Adrenal gland (tissue), 12 donors: ENCODE measurements around the gene SGSM1. TPM values are rescaled to one million over a fixed set of nuclear protein-coding genes. Genes with fewer than 3 reads are reported as not detected.

ENCODE experiments used
- DNase-seq, 7 donors: peaks; one replicate each; pipeline ENCODE4 v3.0.0-alpha.2; 2019 to 2020
- H3K27ac ChIP-seq, 5 donors: fragments of 200-600 bp; sonication (generic) in 4 of 5; 1 replicate in 3 of 5; 2 replicates in 2 of 5; pipeline versions ENCODE4 v1.5.1 to v1.8.0; 2016 to 2020; ENCODE audit warnings: mild to moderate bottlenecking in 1 of 5
- H3K27me3 ChIP-seq: fragments of 200-600 bp; 2 replicates; pipeline ENCODE4 v1.8.0; 2021
- H3K36me3 ChIP-seq, 2 donors: fragments of 200-600 bp; replicated peaks in 1 of 2; 1 replicate in 1 of 2; 2 replicates in 1 of 2; pipeline versions ENCODE4 v1.5.1 to v1.8.0; 2018 to 2022
- H3K4me1 ChIP-seq, 2 donors: fragments of 200-600 bp; replicated peaks in 1 of 2; 1 replicate in 1 of 2; 2 replicates in 1 of 2; pipeline versions ENCODE4 v1.5.1 to v1.8.0; 2018 to 2021
- H3K4me3 ChIP-seq, 4 donors: fragments of 200-600 bp; sonication (generic) in 3 of 4; one replicate each; pipeline ENCODE4 v1.5.1; 2016 to 2018
- H3K9me3 ChIP-seq, 3 donors: fragments of 200-600 bp; sonication (generic) in 1 of 3; replicated peaks in 1 of 3; 1 replicate in 2 of 3; 2 replicates in 1 of 3; pipeline versions ENCODE4 v1.5.1 to v1.8.0; 2016 to 2021
- POLR2A ChIP-seq, 2 donors: fragments of 450-650 bp; IDR thresholded peaks; one replicate each; pipeline ENCODE4 v1.6.1; 2017; ENCODE audit warnings: antibody characterized with exemption in 2 of 2, mild to moderate bottlenecking in 2 of 2, moderate library complexity in 1 of 2
- WGBS, 4 donors: extraction: QIAGEN DNeasy Blood & Tissue Kit in 2 of 4; methylation state at CpG; one replicate each; pipeline versions ENCODE4 v1.1.5 to v1.1.7; 2013 to 2017; 5-methylcytosine and 5-hydroxymethylcytosine counted together
- intact Hi-C, 2 donors: fragments of 100-400 bp; cut with DNase I; formaldehyde crosslinking; loops; one replicate each; pipeline versions ENCODE4 v1.14.1 to v1.15.0; 2022 to 2023
- polyA plus RNA-seq, 3 donors: library from polyadenylated mRNA; stranded (reverse); fragments of 200-250 nt in 2 of 3; fragments of 350-450 nt in 1 of 3; fragmentation: Illumina TruSeq in 1 of 3; extraction: RNeasy Lipid Tissue Mini Kit (QIAGEN cat#74804) in 1 of 3; gene quantifications; one replicate each; pipeline ENCODE4 v1.2.3, GENCODE V29; 2013 to 2014
- total RNA-seq, 9 donors: library from RNA; depleted of rRNA in 4 of 9; stranded (reverse); fragments of >200 nt in 4 of 9; fragments of 120-200 nt in 1 of 9; fragmentation: NEBNext Ultra II Directional in 1 of 9; extraction: Animal tissue kit (Norgen Biotek cat#: 25700) in 1 of 9; gene quantifications; one replicate each; pipeline versions ENCODE4 v1.1.0 to v1.2.4, GENCODE V29; 2013 to 2023
- TF ChIP-seq, protein P1 (sequence below), 6 experiments: fragments of 450-650 bp in 4 of 6; fragments of 200-600 bp in 2 of 6; sonication (generic) in 1 of 6; IDR thresholded peaks; 1 replicate in 5 of 6; 2 replicates in 1 of 6; pipeline versions ENCODE4 v1.5.1 to v1.8.0; 2016 to 2021; ENCODE audit warnings: antibody characterized with exemption in 6 of 6, mild to moderate bottlenecking in 2 of 6, moderate library complexity in 1 of 6
- donor health status: healthy with polysubstance abuse.
- donor health status: Bipolar disorder and iron deficiency.
- donor health status: DM: yes; HTN: yes; CAD: no.
- donor health status: DM: no; HTN: no; CAD: no.
- donor health status: DM: no; HTN: no; CAD: no.
- donor health status: DM: yes; HTN: yes; CAD: no.

SGSM1 gene
- total and polyA plus RNA-seq, 12 donors, result 1.9 to 6.8 (median 3.3) TPM

DNA sequence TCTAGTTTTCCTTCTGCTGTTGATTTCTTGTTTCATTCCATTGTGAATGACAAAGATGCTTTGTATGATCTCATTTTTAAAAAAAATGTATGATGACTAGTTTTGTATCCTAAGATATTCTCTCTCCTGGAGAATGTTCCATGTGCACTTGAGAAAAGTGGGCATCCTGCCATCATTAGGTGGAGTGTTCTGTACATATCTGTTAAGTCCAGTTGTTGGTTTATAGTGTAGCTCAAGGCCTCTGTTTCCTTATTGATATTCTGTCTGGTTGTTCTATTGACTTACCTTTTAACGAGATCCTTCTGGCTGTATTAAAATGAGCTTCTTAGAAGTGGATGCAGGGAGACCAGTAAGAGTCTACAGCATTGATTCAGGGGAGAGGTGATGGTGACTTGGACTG is 35.2 kb downstream of the SGSM1 start:
- Histone ChIP-seq H3K27ac (no peak overlapping the region), H3K4me3 (no peak overlapping the region), H3K36me3 (no peaks in the 10 kb centered on the region), H3K4me1 (peaks cover 8 to 17% of the 10 kb centered on the region in 2 donors), H3K27me3 (no peaks in the 10 kb centered on the region), H3K9me3 (no peaks in the 10 kb centered on the region)
- intact Hi-C loops, result loop anchor here in 1 of 2 donors (5.0 kb wide), 1 partner anchor 34 kb away; the partner anchor contains the start of gene SGSM1
- WGBS, 4 donors, result 66 to 95% (median 80%) methylated on average over 1 of the region's 1 CpG
- no peak for DNase-seq
- TF ChIP-seq, protein P1, sequence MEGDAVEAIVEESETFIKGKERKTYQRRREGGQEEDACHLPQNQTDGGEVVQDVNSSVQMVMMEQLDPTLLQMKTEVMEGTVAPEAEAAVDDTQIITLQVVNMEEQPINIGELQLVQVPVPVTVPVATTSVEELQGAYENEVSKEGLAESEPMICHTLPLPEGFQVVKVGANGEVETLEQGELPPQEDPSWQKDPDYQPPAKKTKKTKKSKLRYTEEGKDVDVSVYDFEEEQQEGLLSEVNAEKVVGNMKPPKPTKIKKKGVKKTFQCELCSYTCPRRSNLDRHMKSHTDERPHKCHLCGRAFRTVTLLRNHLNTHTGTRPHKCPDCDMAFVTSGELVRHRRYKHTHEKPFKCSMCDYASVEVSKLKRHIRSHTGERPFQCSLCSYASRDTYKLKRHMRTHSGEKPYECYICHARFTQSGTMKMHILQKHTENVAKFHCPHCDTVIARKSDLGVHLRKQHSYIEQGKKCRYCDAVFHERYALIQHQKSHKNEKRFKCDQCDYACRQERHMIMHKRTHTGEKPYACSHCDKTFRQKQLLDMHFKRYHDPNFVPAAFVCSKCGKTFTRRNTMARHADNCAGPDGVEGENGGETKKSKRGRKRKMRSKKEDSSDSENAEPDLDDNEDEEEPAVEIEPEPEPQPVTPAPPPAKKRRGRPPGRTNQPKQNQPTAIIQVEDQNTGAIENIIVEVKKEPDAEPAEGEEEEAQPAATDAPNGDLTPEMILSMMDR (IDR thresholded peaks at IDR 0.05), result no peak
- no peak for TF ChIP-seq POLR2A (IDR thresholded peaks at IDR 0.05)

DNA sequence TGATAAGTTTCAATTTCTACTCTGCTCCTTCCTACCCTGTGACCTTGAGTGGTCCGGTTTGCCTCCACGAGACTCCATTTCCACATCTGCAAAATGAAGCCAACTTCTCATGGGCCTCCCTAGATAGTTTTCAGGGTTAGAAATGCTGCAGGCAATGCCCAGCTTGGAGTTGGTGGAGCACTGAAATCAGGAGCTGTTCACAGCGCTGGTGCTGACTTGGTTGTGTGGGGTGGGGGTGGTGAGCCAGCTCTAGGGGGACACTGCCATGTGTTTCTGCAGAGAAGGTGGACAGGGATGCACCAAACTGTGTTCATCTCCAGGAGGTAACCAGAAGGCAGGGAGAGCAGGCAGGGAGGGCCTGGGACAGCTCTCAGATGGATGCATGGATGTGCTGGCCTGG is 37.0 kb downstream of the SGSM1 start:
- TF ChIP-seq POLR2A (IDR thresholded peaks at IDR 0.05), result no peak
- TF ChIP-seq, protein P1 (IDR thresholded peaks at IDR 0.05), result no peak
- no peaks in the 10 kb centered on the region for H3K27me3 ChIP-seq
- H3K36me3 ChIP-seq, result no peaks in the 10 kb centered on the region
- no peak overlapping the region for H3K27ac ChIP-seq
- WGBS, 4 donors, result 58 to 67% (median 63%) methylated on average over 3 of the region's 3 CpGs
- H3K4me1 ChIP-seq, result peaks cover 8 to 17% of the 10 kb centered on the region in 2 donors
- no peaks in the 10 kb centered on the region for H3K9me3 ChIP-seq
- H3K4me3 ChIP-seq, result no peak overlapping the region
- DNase-seq, result no peak
- intact Hi-C loops, result loop anchor here in 1 of 2 donors (5.0 kb wide), 1 partner anchor 36 kb away; the partner anchor contains the start of gene SGSM1

DNA sequence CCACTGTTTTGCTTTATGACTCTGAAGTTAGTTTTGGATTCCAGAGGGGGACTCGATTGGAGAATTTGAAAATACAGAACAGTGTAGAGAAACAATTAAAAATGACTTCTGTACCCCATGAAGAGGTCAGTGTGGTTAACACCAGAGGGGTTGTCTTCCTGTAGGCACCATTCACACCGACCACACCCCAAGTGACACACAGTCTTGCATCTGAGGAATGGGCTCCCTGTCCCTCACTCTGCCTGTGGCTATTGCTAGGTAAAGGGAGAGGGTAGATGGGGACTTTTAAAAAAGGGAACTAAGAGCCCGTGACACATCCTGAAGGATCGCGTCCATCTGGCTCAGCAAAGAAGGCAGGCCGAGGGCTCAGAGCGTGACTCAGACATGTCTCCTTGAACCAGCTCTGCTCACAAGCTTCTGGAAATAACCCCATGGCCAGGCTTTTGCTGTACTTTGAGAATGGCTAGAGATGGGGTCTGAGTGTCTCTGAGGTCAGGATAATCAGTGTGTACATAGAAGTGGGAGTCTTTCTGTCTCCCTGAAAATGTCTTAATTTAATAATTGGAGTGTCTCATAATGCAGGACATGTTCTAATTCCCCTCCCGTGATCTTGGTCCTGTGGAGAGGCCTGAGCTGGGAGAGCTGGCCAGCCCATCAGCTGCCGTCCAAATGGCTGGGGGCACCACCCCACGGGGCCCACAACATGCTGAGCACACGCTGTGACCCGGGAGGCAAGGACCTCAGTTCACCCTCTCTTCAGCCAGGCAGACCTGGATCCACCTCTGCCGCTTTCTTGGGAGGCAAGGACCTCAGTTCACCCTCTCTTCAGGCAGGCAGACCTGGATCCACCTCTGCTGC is 39.3 kb downstream of the SGSM1 start:
- no peaks in the 10 kb centered on the region for H3K36me3 ChIP-seq
- no peaks in the 10 kb centered on the region for H3K9me3 ChIP-seq
- WGBS, 4 donors, result 36 to 51% (median 42%) methylated on average over 10 to 13 of the region's 13 CpGs
- H3K27ac ChIP-seq, result peak overlapping the region in 4 of 5 donors; percentile 14 to 76 (median 74)
- TF ChIP-seq, protein P1 (IDR thresholded peaks at IDR 0.05), result no peak
- no peak for TF ChIP-seq POLR2A (IDR thresholded peaks at IDR 0.05)
- no peak overlapping the region for H3K4me3 ChIP-seq
- intact Hi-C loops, result loop anchor here in 1 of 2 donors (5.0 kb wide), 1 partner anchor 73 kb away; the partner anchor contains the start of gene PIWIL3
- peaks cover 8 to 10% of the 10 kb centered on the region in 2 donors for H3K4me1 ChIP-seq
- no peaks in the 10 kb centered on the region for H3K27me3 ChIP-seq
- DNase-seq, result peak; percentile 72 to 91 (median 84)

DNA sequence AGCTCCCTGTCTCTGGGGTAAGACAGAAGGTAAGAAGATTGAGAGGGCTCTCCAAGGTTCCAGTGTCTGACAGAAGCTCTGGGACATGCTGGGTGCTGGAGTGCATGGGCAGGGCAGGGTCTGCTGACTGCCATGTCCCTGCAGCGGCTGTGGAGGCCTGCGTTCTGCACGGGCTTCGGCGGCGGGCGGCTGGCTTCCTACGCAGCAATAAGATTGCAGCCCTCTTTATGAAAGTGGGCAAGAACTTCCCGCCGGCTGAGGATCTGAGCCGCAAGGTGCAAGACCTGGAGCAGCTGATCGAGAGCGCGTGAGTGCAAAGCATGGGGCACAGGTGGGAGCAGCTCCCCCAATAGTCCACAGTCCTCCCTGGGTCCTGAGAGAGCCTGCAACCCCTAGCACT is 41.5 kb downstream of the SGSM1 start:
- WGBS, 4 donors, result 95 to 98% (median 98%) methylated on average over 8 to 14 of the region's 14 CpGs; no CpG with 5 or more reads in 1 of the 4 donors
- Histone ChIP-seq H3K9me3 (no peaks in the 10 kb centered on the region), H3K4me3 (no peak overlapping the region), H3K27me3 (no peaks in the 10 kb centered on the region), H3K36me3 (no peaks in the 10 kb centered on the region), H3K27ac (no peak overlapping the region), H3K4me1 (peaks cover 8 to 15% of the 10 kb centered on the region in 2 donors)
- TF ChIP-seq, protein P1 (IDR thresholded peaks at IDR 0.05), result no peak
- no peak for TF ChIP-seq POLR2A (IDR thresholded peaks at IDR 0.05)
- intact Hi-C loops, result loop anchor here in 1 of 2 donors (5.0 kb wide), 1 partner anchor 75 kb away; the partner anchor contains the start of gene PIWIL3
- no peak for DNase-seq
